Measurements from ENCODE around the gene WDR90. TPM values are rescaled to one million over a fixed set of nuclear protein-coding genes. Genes with fewer than 3 reads are reported as not detected.
A peak's percentile ranks its signal among the peaks of the same experiment; 100 is the strongest.

The WDR90 gene
- total and polyA plus RNA-seq, 2 of the 13 experiments (the other 11 are each of a cell fraction or from before 2014, with no cell fraction given): 14.9 to 28.9 TPM

DNA sequence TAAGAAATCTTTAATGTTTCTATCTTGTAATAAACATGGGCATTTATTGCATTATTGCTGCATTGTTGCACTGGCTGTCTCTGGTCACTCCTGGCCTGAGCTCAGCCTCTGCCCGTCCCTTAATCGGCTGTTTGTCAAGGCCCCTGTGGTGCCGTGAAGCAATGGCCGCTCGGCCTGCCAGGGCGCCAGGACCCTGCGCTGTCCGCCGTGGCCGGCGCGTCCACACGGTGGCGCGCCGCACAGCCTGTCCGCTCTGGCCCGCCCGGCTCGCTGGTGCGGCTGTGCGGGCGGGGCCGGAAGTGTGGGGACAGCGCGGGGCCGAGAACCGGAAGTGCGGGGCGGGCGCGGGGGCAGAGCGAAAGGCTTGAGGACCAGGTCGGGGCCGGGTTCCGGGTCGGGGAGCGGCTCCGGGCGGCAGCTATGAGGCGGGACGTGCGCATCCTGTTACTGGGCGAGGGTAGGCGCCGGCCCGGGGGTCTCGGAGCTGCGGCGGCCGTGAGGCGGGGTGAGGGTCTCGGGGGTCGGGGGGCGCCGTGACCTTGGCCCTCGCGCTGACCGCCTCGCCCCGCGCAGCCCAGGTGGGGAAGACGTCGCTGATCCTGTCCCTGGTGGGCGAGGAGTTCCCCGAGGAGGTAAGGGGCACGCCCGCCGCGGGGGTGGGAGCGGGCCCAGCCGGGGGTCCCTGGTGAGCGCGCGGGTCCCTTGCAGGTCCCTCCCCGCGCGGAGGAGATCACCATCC is 18.8 kb downstream of the WDR90 start, which contains the start of gene RHOT2 (continued):
- TF ChIP-seq, protein P1, sequence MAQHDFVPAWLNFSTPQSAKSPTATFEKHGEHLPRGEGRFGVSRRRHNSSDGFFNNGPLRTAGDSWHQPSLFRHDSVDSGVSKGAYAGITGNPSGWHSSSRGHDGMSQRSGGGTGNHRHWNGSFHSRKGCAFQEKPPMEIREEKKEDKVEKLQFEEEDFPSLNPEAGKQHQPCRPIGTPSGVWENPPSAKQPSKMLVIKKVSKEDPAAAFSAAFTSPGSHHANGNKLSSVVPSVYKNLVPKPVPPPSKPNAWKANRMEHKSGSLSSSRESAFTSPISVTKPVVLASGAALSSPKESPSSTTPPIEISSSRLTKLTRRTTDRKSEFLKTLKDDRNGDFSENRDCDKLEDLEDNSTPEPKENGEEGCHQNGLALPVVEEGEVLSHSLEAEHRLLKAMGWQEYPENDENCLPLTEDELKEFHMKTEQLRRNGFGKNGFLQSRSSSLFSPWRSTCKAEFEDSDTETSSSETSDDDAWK (CRISPR knock-in tag; IDR thresholded peaks at IDR 0.05): no peak
- TF ChIP-seq ZNF350 (CRISPR knock-in tag; IDR thresholded peaks at IDR 0.05; ENCODE audit: borderline replicate concordance, low read depth) (peak; percentile 60; the same call in 1 of the 2 replicates), ATF1 (CRISPR knock-in tag; IDR thresholded peaks at IDR 0.05) (no peak), ZKSCAN5 (CRISPR knock-in tag; IDR thresholded peaks at IDR 0.05) (no peak), SATB2 (CRISPR knock-in tag; IDR thresholded peaks at IDR 0.05) (0 out of 2 replicates have a peak, but pooled peaks have one; percentile 17), CHD4 (IDR thresholded peaks at IDR 0.05; ENCODE audit: borderline replicate concordance, low read length) (no peak), ZSCAN12 (CRISPR knock-in tag; IDR thresholded peaks at IDR 0.05) (0 out of 2 replicates have a peak, but pooled peaks have one; percentile 66), FOXO1 (CRISPR knock-in tag; IDR thresholded peaks at IDR 0.05) (peak; percentile 80), HOXD1 (CRISPR knock-in tag; IDR thresholded peaks at IDR 0.05) (peak; percentile 20; the same call in 1 of the 2 replicates), ZZZ3 (CRISPR knock-in tag; IDR thresholded peaks at IDR 0.05; ENCODE audit: borderline replicate concordance) (no peak; the same call in 1 of the 2 replicates), SAFB2 (CRISPR knock-in tag; IDR thresholded peaks at IDR 0.05; ENCODE audit: borderline replicate concordance, low read depth) (peak; percentile 88), SRY (CRISPR knock-in tag; IDR thresholded peaks at IDR 0.05) (peak; percentile 58; the same call in 1 of the 2 replicates), HMG20A (CRISPR knock-in tag; IDR thresholded peaks at IDR 0.05; ENCODE audit: borderline replicate concordance) (no peak), CEBPB (IDR thresholded peaks at IDR 0.05; ENCODE audit: borderline replicate concordance, low read depth, low read length) (peak; percentile 73; the same call in 1 of the 2 replicates), NONO (IDR thresholded peaks at IDR 0.05) (no peak), NONO (CRISPR knock-in tag; conservative IDR thresholded peaks at IDR 0.05) (peak; percentile 99), ZNF430 (CRISPR knock-in tag; IDR thresholded peaks at IDR 0.05) (no peak), MATR3 (CRISPR knock-in tag; IDR thresholded peaks at IDR 0.05) (no peak), ZNF841 (CRISPR knock-in tag; IDR thresholded peaks at IDR 0.05; ENCODE audit: borderline replicate concordance) (no peak), MYC (CRISPR knock-in tag; IDR thresholded peaks at IDR 0.05; ENCODE audit: borderline replicate concordance) (peak; percentile 78; the same call in 1 of the 2 replicates), NFATC3 (CRISPR knock-in tag; IDR thresholded peaks at IDR 0.05) (no peak), ZNF335 (CRISPR knock-in tag; IDR thresholded peaks at IDR 0.05) (no peak), SCMH1 (CRISPR knock-in tag; IDR thresholded peaks at IDR 0.05; ENCODE audit: borderline replicate concordance) (no peak)
- TF ChIP-seq, protein P2, sequence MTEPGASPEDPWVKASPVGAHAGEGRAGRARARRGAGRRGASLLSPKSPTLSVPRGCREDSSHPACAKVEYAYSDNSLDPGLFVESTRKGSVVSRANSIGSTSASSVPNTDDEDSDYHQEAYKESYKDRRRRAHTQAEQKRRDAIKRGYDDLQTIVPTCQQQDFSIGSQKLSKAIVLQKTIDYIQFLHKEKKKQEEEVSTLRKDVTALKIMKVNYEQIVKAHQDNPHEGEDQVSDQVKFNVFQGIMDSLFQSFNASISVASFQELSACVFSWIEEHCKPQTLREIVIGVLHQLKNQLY (CRISPR knock-in tag; IDR thresholded peaks at IDR 0.05): no peak; the same call in 1 of the 2 replicates
- TF ChIP-seq, protein P3, sequence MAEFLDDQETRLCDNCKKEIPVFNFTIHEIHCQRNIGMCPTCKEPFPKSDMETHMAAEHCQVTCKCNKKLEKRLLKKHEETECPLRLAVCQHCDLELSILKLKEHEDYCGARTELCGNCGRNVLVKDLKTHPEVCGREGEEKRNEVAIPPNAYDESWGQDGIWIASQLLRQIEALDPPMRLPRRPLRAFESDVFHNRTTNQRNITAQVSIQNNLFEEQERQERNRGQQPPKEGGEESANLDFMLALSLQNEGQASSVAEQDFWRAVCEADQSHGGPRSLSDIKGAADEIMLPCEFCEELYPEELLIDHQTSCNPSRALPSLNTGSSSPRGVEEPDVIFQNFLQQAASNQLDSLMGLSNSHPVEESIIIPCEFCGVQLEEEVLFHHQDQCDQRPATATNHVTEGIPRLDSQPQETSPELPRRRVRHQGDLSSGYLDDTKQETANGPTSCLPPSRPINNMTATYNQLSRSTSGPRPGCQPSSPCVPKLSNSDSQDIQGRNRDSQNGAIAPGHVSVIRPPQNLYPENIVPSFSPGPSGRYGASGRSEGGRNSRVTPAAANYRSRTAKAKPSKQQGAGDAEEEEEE (CRISPR knock-in tag; IDR thresholded peaks at IDR 0.05; ENCODE audit: borderline replicate concordance): no peak
- TF ChIP-seq, protein P4, sequence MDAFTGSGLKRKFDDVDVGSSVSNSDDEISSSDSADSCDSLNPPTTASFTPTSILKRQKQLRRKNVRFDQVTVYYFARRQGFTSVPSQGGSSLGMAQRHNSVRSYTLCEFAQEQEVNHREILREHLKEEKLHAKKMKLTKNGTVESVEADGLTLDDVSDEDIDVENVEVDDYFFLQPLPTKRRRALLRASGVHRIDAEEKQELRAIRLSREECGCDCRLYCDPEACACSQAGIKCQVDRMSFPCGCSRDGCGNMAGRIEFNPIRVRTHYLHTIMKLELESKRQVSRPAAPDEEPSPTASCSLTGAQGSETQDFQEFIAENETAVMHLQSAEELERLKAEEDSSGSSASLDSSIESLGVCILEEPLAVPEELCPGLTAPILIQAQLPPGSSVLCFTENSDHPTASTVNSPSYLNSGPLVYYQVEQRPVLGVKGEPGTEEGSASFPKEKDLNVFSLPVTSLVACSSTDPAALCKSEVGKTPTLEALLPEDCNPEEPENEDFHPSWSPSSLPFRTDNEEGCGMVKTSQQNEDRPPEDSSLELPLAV (CRISPR knock-in tag; conservative IDR thresholded peaks at IDR 0.05; ENCODE audit: low read depth): 0 out of 2 replicates have a peak, but pooled peaks have one; percentile 25
